Stimulated activated CD4-positive, alpha-beta T cell treated with anti-CD3 and anti-CD28 coated beads, Interleukin-2, amount 100 ng/mL, for 4 hours (primary cell): Measurements from ENCODE around the gene ACLY.
"Not testable (repeated sequence)": the region's sequence is repeated elsewhere in the genome, so short reads cannot be mapped to it uniquely, and the experiment has no call there.

ENCODE experiments used
- DNase-seq: peaks from one replicate; pipeline ENCODE4 v3.0.0-alpha.2; 2020; ENCODE audit warnings: low read depth

ACLY gene

DNA sequence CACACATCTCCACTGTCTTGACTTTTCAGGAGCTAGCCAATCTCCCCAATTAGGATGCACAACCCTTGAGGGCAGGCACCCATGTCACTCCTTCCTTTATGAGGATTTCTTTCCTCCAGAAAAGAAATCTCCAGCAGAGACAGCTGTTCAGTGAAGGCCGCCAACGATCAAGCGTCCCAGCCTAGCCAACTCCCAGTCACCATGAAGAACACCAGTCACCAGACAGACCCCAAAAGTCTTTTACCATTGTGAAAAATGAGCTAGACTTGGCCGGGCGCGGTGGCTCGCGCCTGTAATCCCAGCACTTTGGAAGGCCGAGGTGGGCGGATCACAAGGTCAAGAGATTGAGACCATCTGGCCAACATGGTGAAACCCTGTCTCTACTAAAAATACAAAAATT lies 88.8 kb downstream of the ACLY start:
- not testable (repeated sequence) for DNase-seq

DNA sequence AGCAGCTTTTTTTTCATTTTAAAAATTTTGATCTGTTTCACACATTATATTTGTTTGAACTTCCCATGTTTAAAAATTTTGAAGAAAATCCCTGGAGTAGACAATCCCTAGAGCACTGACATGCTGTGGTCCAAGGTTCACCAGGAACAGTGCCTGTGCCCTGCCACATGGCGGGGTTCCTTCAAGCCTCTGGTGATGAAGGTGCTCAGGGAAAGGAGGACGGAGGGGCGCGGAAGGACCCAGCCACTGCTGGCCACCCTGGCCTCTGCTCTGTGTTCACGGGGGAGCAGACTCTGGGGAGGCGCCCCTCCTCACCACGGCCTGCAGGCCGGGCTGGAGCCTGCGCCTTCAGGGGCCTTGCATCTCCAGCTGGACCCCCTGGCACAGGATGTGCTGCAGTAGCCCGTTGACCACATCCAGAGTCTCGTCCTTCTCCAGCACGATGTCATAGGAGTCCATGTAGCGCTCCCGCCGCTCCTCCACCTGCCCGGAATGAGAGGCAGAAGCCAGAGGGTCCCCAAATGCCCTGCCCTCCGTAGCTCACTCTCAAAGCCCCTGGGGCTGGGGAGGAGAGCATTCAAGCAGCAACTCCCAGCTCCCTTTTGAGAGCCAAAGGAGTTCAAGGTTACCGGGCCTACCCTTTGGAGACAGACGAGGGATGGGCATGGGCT lies 93.4 kb downstream of the ACLY start:
- DNase-seq: no peak

DNA sequence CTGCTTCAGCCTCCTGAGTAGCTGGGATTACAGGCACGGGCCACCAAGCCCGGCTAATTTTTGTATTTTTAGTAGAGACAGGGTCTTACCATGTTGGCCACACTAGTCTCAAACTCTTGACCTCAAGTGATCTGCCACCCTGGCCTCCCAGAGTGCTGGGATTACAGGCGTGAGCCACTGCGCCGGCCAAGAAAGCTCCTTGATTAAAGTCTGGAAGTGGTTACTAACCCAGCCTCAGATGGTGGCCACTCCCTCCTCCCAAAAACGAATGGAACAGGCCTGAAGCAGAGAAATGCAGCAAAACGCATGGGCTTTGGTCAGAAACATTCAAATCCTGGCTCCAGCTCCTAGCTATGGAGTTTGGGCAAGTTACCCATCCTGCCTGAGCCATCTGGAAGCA lies 94.7 kb downstream of the ACLY start:
- no peak for DNase-seq

GRCh38 chr17:41823580-41823979 lies 95.2 kb downstream of the ACLY start:
- DNase-seq: no peak

DNA sequence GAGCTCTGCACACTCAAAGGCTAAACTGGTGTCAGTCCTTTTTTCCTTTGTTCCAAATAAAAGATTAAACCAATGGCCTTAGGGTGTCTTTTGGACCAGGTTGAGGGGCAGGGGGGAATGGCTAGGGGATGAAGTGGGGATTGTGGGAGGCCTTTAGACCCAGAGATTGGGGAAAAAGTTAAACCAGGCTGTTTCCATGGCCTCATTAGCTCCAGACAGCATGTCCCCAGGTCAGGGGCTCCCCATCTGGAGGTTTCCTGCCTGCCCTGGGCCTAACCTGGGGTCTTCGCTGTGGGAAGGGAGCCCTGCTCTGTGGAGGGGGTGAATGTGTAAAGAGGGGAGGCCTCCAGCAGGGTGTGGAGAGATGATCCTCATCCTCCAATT lies 95.6 kb downstream of the ACLY start:
- no peak for DNase-seq

DNA sequence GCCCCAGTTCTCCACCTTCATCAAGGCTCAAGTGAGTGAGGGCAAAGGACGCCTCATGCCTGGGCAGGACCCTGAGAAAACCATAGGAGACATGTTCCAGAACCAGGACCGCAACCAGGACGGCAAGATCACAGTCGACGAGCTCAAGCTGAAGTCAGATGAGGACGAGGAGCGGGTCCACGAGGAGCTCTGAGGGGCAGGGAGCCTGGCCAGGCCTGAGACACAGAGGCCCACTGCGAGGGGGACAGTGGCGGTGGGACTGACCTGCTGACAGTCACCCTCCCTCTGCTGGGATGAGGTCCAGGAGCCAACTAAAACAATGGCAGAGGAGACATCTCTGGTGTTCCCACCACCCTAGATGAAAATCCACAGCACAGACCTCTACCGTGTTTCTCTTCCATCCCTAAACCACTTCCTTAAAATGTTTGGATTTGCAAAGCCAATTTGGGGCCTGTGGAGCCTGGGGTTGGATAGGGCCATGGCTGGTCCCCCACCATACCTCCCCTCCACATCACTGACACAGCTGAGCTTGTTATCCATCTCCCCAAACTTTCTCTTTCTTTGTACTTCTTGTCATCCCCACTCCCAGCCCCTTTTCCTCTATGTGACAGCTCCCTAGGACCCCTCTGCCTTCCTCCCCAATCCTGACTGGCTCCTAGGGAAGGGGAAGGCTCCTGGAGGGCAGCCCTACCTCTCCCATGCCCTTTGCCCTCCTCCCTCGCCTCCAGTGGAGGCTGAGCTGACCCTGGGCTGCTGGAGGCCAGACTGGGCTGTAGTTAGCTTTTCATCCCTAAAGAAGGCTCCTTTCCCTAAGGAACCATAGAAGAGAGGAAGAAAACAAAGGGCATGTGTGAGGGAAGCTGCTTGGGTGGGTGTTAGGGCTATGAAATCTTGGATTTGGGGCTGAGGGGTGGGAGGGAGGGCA lies 96.3 kb downstream of the ACLY start:
- no peak for DNase-seq

- DNase-seq: no peak
These were observed 97.0 kb downstream of the ACLY start for GRCh38 chr17:41821776-41822175.

DNA sequence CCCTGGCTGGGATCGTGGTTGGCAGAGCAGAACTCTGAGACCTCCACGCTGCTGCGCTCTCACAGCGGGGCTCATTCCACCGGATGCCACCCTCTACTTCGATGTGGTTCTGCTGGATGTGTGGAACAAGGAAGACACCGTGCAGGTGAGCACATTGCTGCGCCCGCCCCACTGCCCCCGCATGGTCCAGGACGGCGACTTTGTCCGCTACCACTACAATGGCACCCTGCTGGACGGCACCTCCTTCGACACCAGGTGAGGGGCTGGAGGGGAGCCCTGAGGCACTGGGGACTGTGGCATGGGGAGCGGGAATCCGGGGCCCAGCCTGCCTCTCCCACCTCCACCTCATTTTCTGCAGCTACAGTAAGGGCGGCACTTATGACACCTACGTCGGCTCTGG lies 100.7 kb downstream of the ACLY start:
- no peak for DNase-seq
